ENCODE results near the gene ADCY9.
A peak's percentile ranks its signal among the peaks of the same experiment; 100 is the strongest.
"Not testable (repeated sequence)": the region's sequence is repeated elsewhere in the genome, so short reads cannot be mapped to it uniquely, and the experiment has no call there.

ADCY9 gene

GRCh38 chr16:3949946-3950342, 166.3 kb downstream of the ADCY9 start:
- DNase-seq (ENCODE audit: low read depth), result no peak

GRCh38 chr16:3949287-3949686, 167.0 kb downstream of the ADCY9 start:
- no peak for DNase-seq (ENCODE audit: low read depth)

- no peak for DNase-seq (ENCODE audit: low read depth)
Observed at GRCh38 chr16:3948378-3948995, 167.8 kb downstream of the ADCY9 start.

- DNase-seq (ENCODE audit: low read depth), result no peak
Observed at GRCh38 chr16:3946604-3947180, 169.6 kb downstream of the ADCY9 start.

GRCh38 chr16:3945751-3946603, 170.3 kb downstream of the ADCY9 start:
- DNase-seq (ENCODE audit: low read depth), result no peak

GRCh38 chr16:3944457-3944856, 171.8 kb downstream of the ADCY9 start:
- not testable (repeated sequence) for DNase-seq (ENCODE audit: low read depth)

- not testable (repeated sequence) for DNase-seq (ENCODE audit: low read depth)
Observed at GRCh38 chr16:3942146-3942545, 174.1 kb downstream of the ADCY9 start.

GRCh38 chr16:3938843-3939624, 177.2 kb downstream of the ADCY9 start:
- peak; percentile 53 for DNase-seq (ENCODE audit: low read depth)

GRCh38 chr16:3938471-3938842, 177.8 kb downstream of the ADCY9 start:
- no peak for DNase-seq (ENCODE audit: low read depth)

- no peak for DNase-seq (ENCODE audit: low read depth)
Observed at GRCh38 chr16:3937066-3937875, 179.0 kb downstream of the ADCY9 start.

GRCh38 chr16:3935921-3936320, 180.3 kb downstream of the ADCY9 start:
- DNase-seq (ENCODE audit: low read depth), result no peak

- no peak for DNase-seq (ENCODE audit: low read depth)
Observed at GRCh38 chr16:3934491-3935181, 181.6 kb downstream of the ADCY9 start.

- not testable (repeated sequence) for DNase-seq (ENCODE audit: low read depth)
Observed at GRCh38 chr16:3927147-3927546, 189.1 kb downstream of the ADCY9 start.

- no peak for DNase-seq (ENCODE audit: low read depth)
Observed at GRCh38 chr16:3924763-3925162, 191.5 kb downstream of the ADCY9 start.

GRCh38 chr16:3922241-3922640, 194.0 kb downstream of the ADCY9 start:
- no peak for DNase-seq (ENCODE audit: low read depth)

- DNase-seq (ENCODE audit: low read depth), result no peak
Observed at GRCh38 chr16:3920206-3920605, 196.0 kb downstream of the ADCY9 start.

- no peak for DNase-seq (ENCODE audit: low read depth)
Observed at GRCh38 chr16:3919413-3919812, 196.8 kb downstream of the ADCY9 start.

- no peak for DNase-seq (ENCODE audit: low read depth)
Observed at GRCh38 chr16:3915426-3916260, 200.6 kb downstream of the ADCY9 start.

GRCh38 chr16:3912897-3913296, 203.3 kb downstream of the ADCY9 start:
- DNase-seq (ENCODE audit: low read depth), result no peak
